Stimulated activated CD4-positive, alpha-beta T cell treated with anti-CD3 and anti-CD28 coated beads, Interleukin-4, amount 100 ng/mL, for 4 hours (primary cell): ENCODE data around the gene PHGDH.
"Not testable (repeated sequence)": the region's sequence is repeated elsewhere in the genome, so short reads cannot be mapped to it uniquely, and the experiment has no call there.

ENCODE experiments used
- DNase-seq, 2 experiments: peaks; one replicate each; pipeline ENCODE4 v3.0.0-alpha.2; 2020

Gene PHGDH

GRCh38 chr1:119700326-119700725 lies 11.4 kb upstream of the PHGDH start:
- DNase-seq, result no peak

GRCh38 chr1:119701659-119702058 lies 10.1 kb upstream of the PHGDH start:
- no peak for DNase-seq

- DNase-seq, result no peak
Measured at GRCh38 chr1:119702384-119702783, 9.3 kb upstream of the PHGDH start.

- DNase-seq, result no peak
Measured at GRCh38 chr1:119703666-119704450, 7.9 kb upstream of the PHGDH start.

GRCh38 chr1:119706599-119706998 lies 5.1 kb upstream of the PHGDH start:
- DNase-seq, result not testable (repeated sequence)

GRCh38 chr1:119711356-119711803 lies 354 bp upstream of the PHGDH start:
- not testable (repeated sequence) for DNase-seq

- peak; percentile 33 to 44 for DNase-seq
Measured at GRCh38 chr1:119712342-119713038, 756 bp downstream of the PHGDH start.

GRCh38 chr1:119713039-119713748 lies 1.5 kb downstream of the PHGDH start:
- no peak for DNase-seq

- no peak for DNase-seq
Measured at GRCh38 chr1:119713749-119714456, 2.2 kb downstream of the PHGDH start.

- no peak for DNase-seq
Measured at GRCh38 chr1:119714583-119714982, 2.8 kb downstream of the PHGDH start.

- no peak for DNase-seq
Measured at GRCh38 chr1:119715542-119715941, 3.8 kb downstream of the PHGDH start.

GRCh38 chr1:119718409-119718808 lies 6.7 kb downstream of the PHGDH start:
- DNase-seq, result no peak

GRCh38 chr1:119718972-119719371 lies 7.2 kb downstream of the PHGDH start:
- DNase-seq, result no peak

GRCh38 chr1:119720866-119721440 lies 9.2 kb downstream of the PHGDH start:
- DNase-seq, result no peak

GRCh38 chr1:119721896-119722295 lies 10.2 kb downstream of the PHGDH start:
- DNase-seq, result no peak

GRCh38 chr1:119724611-119725218 lies 13.0 kb downstream of the PHGDH start:
- no peak for DNase-seq

- DNase-seq, result no peak
Measured at GRCh38 chr1:119725626-119726025, 13.9 kb downstream of the PHGDH start.

GRCh38 chr1:119727991-119728390 lies 16.3 kb downstream of the PHGDH start:
- no peak for DNase-seq

GRCh38 chr1:119729044-119729443 lies 17.3 kb downstream of the PHGDH start:
- DNase-seq, result no peak

- no peak for DNase-seq
Measured at GRCh38 chr1:119731060-119731459, 19.3 kb downstream of the PHGDH start.

- no peak for DNase-seq
Measured at GRCh38 chr1:119731741-119732430, 20.2 kb downstream of the PHGDH start.
